PC-9 (cell line): ENCODE data around the gene BHLHA9.

Experiments
- CTCF ChIP-seq: fragments of 200-600 bp; sonication (generic); conservative IDR thresholded peaks from 2 replicates; pipeline ENCODE4 v1.6.1; 2017; ENCODE audit warnings: mixed run types, antibody characterized with exemption, mild to moderate bottlenecking, moderate library complexity
- EZH2 ChIP-seq: fragments of 200-600 bp; sonication (generic); IDR thresholded peaks from 2 replicates; pipeline ENCODE4 v1.8.0; 2017; ENCODE audit warnings: antibody characterized with exemption, low read depth

- TF ChIP-seq CTCF (no peak), EZH2 (no peak)
Observed at GRCh38 chr17:1232786-1233185, 37.5 kb upstream of the BHLHA9 start.
